Measurements from ENCODE around the gene MLST8.

Gene MLST8

GRCh38 chr16:2175454-2175853, 29.8 kb upstream of the MLST8 start:
- no peak overlapping the region for H3K27ac ChIP-seq (ENCODE audit: low read length)
- H3K36me3 ChIP-seq (ENCODE audit: control insufficient read depth, low read depth, low read length) = peaks cover 36% of the 10 kb centered on the region
- no peaks in the 10 kb centered on the region for H3K27me3 ChIP-seq (ENCODE audit: control insufficient read depth, insufficient read depth, low read length)

GRCh38 chr16:2176047-2176446, 29.2 kb upstream of the MLST8 start:
- peaks cover 35% of the 10 kb centered on the region for H3K36me3 ChIP-seq (ENCODE audit: control insufficient read depth, low read depth, low read length)
- no peaks in the 10 kb centered on the region for H3K9me3 ChIP-seq (ENCODE audit: control insufficient read depth, low read depth, low read length)
- no peaks in the 10 kb centered on the region for H3K4me1 ChIP-seq (ENCODE audit: control insufficient read depth, low read depth, low read length)
- no peak overlapping the region for H3K4me3 ChIP-seq (ENCODE audit: low read length)
- no peak overlapping the region for H3K9ac ChIP-seq (ENCODE audit: low read length)
- H3K27me3 ChIP-seq (ENCODE audit: control insufficient read depth, insufficient read depth, low read length) = no peaks in the 10 kb centered on the region
- no peak overlapping the region for H3K27ac ChIP-seq (ENCODE audit: low read length)

More at GRCh38 chr16:2175454-2175853, 29.8 kb upstream of the MLST8 start:
- no peaks in the 10 kb centered on the region for H3K4me1 ChIP-seq (ENCODE audit: control insufficient read depth, low read depth, low read length)
- no peak overlapping the region for H3K4me3 ChIP-seq (ENCODE audit: low read length)
- no peaks in the 10 kb centered on the region for H3K9me3 ChIP-seq (ENCODE audit: control insufficient read depth, low read depth, low read length)
- no peak overlapping the region for H3K9ac ChIP-seq (ENCODE audit: low read length)

- Histone ChIP-seq H3K9me3 (ENCODE audit: control insufficient read depth, low read depth, low read length) (no peaks in the 10 kb centered on the region), H3K4me1 (ENCODE audit: control insufficient read depth, low read depth, low read length) (no peaks in the 10 kb centered on the region), H3K27me3 (ENCODE audit: control insufficient read depth, insufficient read depth, low read length) (no peaks in the 10 kb centered on the region), H3K27ac (ENCODE audit: low read length) (no peak overlapping the region), H3K36me3 (ENCODE audit: control insufficient read depth, low read depth, low read length) (peaks cover 31% of the 10 kb centered on the region), H3K9ac (ENCODE audit: low read length) (no peak overlapping the region), H3K4me3 (ENCODE audit: low read length) (no peak overlapping the region)
These were observed 28.2 kb upstream of the MLST8 start for GRCh38 chr16:2177101-2177500.

GRCh38 chr16:2177561-2177960, 27.7 kb upstream of the MLST8 start:
- Histone ChIP-seq H3K36me3 (ENCODE audit: control insufficient read depth, low read depth, low read length) (peaks cover 31% of the 10 kb centered on the region), H3K4me3 (ENCODE audit: low read length) (no peak overlapping the region), H3K9ac (ENCODE audit: low read length) (no peak overlapping the region), H3K4me1 (ENCODE audit: control insufficient read depth, low read depth, low read length) (no peaks in the 10 kb centered on the region), H3K9me3 (ENCODE audit: control insufficient read depth, low read depth, low read length) (no peaks in the 10 kb centered on the region), H3K27ac (ENCODE audit: low read length) (no peak overlapping the region), H3K27me3 (ENCODE audit: control insufficient read depth, insufficient read depth, low read length) (no peaks in the 10 kb centered on the region)

- Histone ChIP-seq H3K9me3 (ENCODE audit: control insufficient read depth, low read depth, low read length) (no peaks in the 10 kb centered on the region), H3K4me3 (ENCODE audit: low read length) (no peak overlapping the region), H3K27ac (ENCODE audit: low read length) (no peak overlapping the region), H3K4me1 (ENCODE audit: control insufficient read depth, low read depth, low read length) (no peaks in the 10 kb centered on the region), H3K36me3 (ENCODE audit: control insufficient read depth, low read depth, low read length) (peaks cover 23% of the 10 kb centered on the region), H3K27me3 (ENCODE audit: control insufficient read depth, insufficient read depth, low read length) (no peaks in the 10 kb centered on the region), H3K9ac (ENCODE audit: low read length) (no peak overlapping the region)
These were observed 26.7 kb upstream of the MLST8 start for GRCh38 chr16:2178321-2179106.

- Histone ChIP-seq H3K4me3 (ENCODE audit: low read length) (no peak overlapping the region), H3K9me3 (ENCODE audit: control insufficient read depth, low read depth, low read length) (no peaks in the 10 kb centered on the region), H3K27me3 (ENCODE audit: control insufficient read depth, insufficient read depth, low read length) (no peaks in the 10 kb centered on the region), H3K9ac (ENCODE audit: low read length) (no peak overlapping the region), H3K27ac (ENCODE audit: low read length) (no peak overlapping the region), H3K36me3 (ENCODE audit: control insufficient read depth, low read depth, low read length) (peaks cover 20% of the 10 kb centered on the region), H3K4me1 (ENCODE audit: control insufficient read depth, low read depth, low read length) (no peaks in the 10 kb centered on the region)
These were observed 26.1 kb upstream of the MLST8 start for GRCh38 chr16:2179107-2179501.

GRCh38 chr16:2179576-2179975, 25.7 kb upstream of the MLST8 start:
- Histone ChIP-seq H3K27me3 (ENCODE audit: control insufficient read depth, insufficient read depth, low read length) (no peaks in the 10 kb centered on the region), H3K4me3 (ENCODE audit: low read length) (no peak overlapping the region), H3K4me1 (ENCODE audit: control insufficient read depth, low read depth, low read length) (no peaks in the 10 kb centered on the region), H3K9ac (ENCODE audit: low read length) (no peak overlapping the region), H3K9me3 (ENCODE audit: control insufficient read depth, low read depth, low read length) (no peaks in the 10 kb centered on the region), H3K36me3 (ENCODE audit: control insufficient read depth, low read depth, low read length) (peaks cover 15% of the 10 kb centered on the region), H3K27ac (ENCODE audit: low read length) (no peak overlapping the region)

GRCh38 chr16:2180461-2180860, 24.8 kb upstream of the MLST8 start:
- no peak overlapping the region for H3K9ac ChIP-seq (ENCODE audit: low read length)
- no peak overlapping the region for H3K4me3 ChIP-seq (ENCODE audit: low read length)
- no peaks in the 10 kb centered on the region for H3K4me1 ChIP-seq (ENCODE audit: control insufficient read depth, low read depth, low read length)
- no peaks in the 10 kb centered on the region for H3K9me3 ChIP-seq (ENCODE audit: control insufficient read depth, low read depth, low read length)
- H3K36me3 ChIP-seq (ENCODE audit: control insufficient read depth, low read depth, low read length) = peaks cover 8% of the 10 kb centered on the region
- H3K27ac ChIP-seq (ENCODE audit: low read length) = no peak overlapping the region
- H3K27me3 ChIP-seq (ENCODE audit: control insufficient read depth, insufficient read depth, low read length) = no peaks in the 10 kb centered on the region

- Histone ChIP-seq H3K36me3 (ENCODE audit: control insufficient read depth, low read depth, low read length) (peaks cover under 1% of the 10 kb centered on the region), H3K27me3 (ENCODE audit: control insufficient read depth, insufficient read depth, low read length) (no peaks in the 10 kb centered on the region), H3K4me3 (ENCODE audit: low read length) (no peak overlapping the region), H3K9me3 (ENCODE audit: control insufficient read depth, low read depth, low read length) (no peaks in the 10 kb centered on the region), H3K27ac (ENCODE audit: low read length) (no peak overlapping the region), H3K9ac (ENCODE audit: low read length) (no peak overlapping the region), H3K4me1 (ENCODE audit: control insufficient read depth, low read depth, low read length) (no peaks in the 10 kb centered on the region)
These were observed 24.0 kb upstream of the MLST8 start for GRCh38 chr16:2180962-2181923.

- Histone ChIP-seq H3K27ac (ENCODE audit: low read length) (no peak overlapping the region), H3K9ac (ENCODE audit: low read length) (no peak overlapping the region), H3K4me1 (ENCODE audit: control insufficient read depth, low read depth, low read length) (no peaks in the 10 kb centered on the region), H3K9me3 (ENCODE audit: control insufficient read depth, low read depth, low read length) (no peaks in the 10 kb centered on the region), H3K4me3 (ENCODE audit: low read length) (no peak overlapping the region), H3K36me3 (ENCODE audit: control insufficient read depth, low read depth, low read length) (no peaks in the 10 kb centered on the region), H3K27me3 (ENCODE audit: control insufficient read depth, insufficient read depth, low read length) (no peaks in the 10 kb centered on the region)
These were observed 23.3 kb upstream of the MLST8 start for GRCh38 chr16:2181952-2182351.

- Histone ChIP-seq H3K4me1 (ENCODE audit: control insufficient read depth, low read depth, low read length) (no peaks in the 10 kb centered on the region), H3K4me3 (ENCODE audit: low read length) (no peak overlapping the region), H3K36me3 (ENCODE audit: control insufficient read depth, low read depth, low read length) (no peaks in the 10 kb centered on the region), H3K9me3 (ENCODE audit: control insufficient read depth, low read depth, low read length) (no peaks in the 10 kb centered on the region), H3K9ac (ENCODE audit: low read length) (no peak overlapping the region), H3K27ac (ENCODE audit: low read length) (no peak overlapping the region), H3K27me3 (ENCODE audit: control insufficient read depth, insufficient read depth, low read length) (no peaks in the 10 kb centered on the region)
These were observed 21.6 kb upstream of the MLST8 start for GRCh38 chr16:2183671-2184070.

Measured in iPS-18a (cell line).